SW 1271 (cell line): ENCODE data around the gene PDGFB.

Experiments
- DNase-seq, 2 experiments: peaks; one replicate each; lab custom pipeline; 2025; lab: John Stamatoyannopoulos, UW

PDGFB gene

GRCh38 chr22:39175353-39176142 lies 69.2 kb downstream of the PDGFB start:
- DNase-seq: peak in 1 of 2 experiments; percentile 19

- DNase-seq: peak; percentile 71 to 76
Measured at GRCh38 chr22:39174498-39175352, 70.1 kb downstream of the PDGFB start.

- DNase-seq: no peak
Measured at GRCh38 chr22:39173787-39174497, 70.8 kb downstream of the PDGFB start.
